Prostate gland (tissue), 2 donors: Measurements from ENCODE around the gene ST7L.

Experiments
- POLR2AphosphoS5 ChIP-seq: sonication (generic); formaldehyde crosslinking; IDR thresholded peaks from one replicate; pipeline ENCODE4 v1.6.1; 2017; ENCODE audit warnings: antibody characterized with exemption
- TF ChIP-seq, protein P1 (sequence below), 4 experiments: fragments of 200-600 bp in 2 of 4; fragments of 450-650 bp in 2 of 4; sonication (generic) in 2 of 4; IDR thresholded peaks; 1 replicate in 3 of 4; 2 replicates in 1 of 4; pipeline ENCODE4 v1.5.1; 2016 to 2019; ENCODE audit warnings: antibody characterized with exemption in 4 of 4, mild to moderate bottlenecking in 2 of 4, moderate library complexity in 2 of 4

DNA sequence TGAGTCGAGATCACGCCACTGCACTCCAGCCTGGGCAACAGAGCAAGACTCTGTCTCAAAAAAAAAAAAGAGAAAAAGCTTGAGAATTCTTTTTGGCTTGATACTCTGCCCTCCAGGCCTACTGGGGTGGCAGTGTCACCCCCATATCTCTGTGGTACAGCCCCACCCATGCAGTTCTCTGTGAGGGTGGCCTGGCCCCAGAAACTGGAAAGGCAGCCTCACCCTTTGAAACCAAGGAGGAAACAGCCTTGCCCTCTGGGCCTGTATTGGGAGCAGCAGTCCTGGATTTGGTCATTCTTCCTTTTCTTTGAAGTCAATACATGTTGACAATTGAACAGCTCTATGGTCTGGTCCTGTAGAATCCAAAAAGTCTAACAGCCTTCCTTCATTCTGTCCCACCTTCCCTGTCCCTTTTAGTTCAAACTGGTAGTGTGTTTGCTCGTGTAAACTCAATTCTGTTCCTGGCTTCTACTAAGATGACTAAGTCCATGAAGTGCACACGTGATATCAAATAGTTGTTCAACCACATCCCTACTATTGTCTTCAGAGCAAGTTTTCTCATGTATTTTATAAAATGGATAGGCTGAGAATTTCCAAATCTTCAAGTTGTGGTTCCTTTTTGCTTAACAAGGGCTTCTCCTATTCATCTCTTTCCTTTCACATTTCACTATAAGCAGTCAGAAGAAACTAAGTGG lies 13.2 kb downstream of the ST7L start:
- no peak for TF ChIP-seq POLR2AphosphoS5
- TF ChIP-seq, protein P1, sequence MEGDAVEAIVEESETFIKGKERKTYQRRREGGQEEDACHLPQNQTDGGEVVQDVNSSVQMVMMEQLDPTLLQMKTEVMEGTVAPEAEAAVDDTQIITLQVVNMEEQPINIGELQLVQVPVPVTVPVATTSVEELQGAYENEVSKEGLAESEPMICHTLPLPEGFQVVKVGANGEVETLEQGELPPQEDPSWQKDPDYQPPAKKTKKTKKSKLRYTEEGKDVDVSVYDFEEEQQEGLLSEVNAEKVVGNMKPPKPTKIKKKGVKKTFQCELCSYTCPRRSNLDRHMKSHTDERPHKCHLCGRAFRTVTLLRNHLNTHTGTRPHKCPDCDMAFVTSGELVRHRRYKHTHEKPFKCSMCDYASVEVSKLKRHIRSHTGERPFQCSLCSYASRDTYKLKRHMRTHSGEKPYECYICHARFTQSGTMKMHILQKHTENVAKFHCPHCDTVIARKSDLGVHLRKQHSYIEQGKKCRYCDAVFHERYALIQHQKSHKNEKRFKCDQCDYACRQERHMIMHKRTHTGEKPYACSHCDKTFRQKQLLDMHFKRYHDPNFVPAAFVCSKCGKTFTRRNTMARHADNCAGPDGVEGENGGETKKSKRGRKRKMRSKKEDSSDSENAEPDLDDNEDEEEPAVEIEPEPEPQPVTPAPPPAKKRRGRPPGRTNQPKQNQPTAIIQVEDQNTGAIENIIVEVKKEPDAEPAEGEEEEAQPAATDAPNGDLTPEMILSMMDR (IDR thresholded peaks at IDR 0.05), result no peak
